GM12878 (cell line): ENCODE results near the gene SLC4A2. TPM values are rescaled to one million over a fixed set of nuclear protein-coding genes. Genes with fewer than 3 reads are reported as not detected.
A peak's percentile ranks its signal among the peaks of the same experiment; 100 is the strongest.

Experiments
- ATF7 ChIP-seq: fragments of 450-650 bp; IDR thresholded peaks from 2 replicates; pipeline ENCODE4 v1.6.1; 2016; ENCODE audit warnings: low read depth, mild to moderate bottlenecking
- BHLHE40 ChIP-seq, 2 experiments: fragments of 450-650 bp in 1 of 2; IDR thresholded peaks; 2 replicates each; pipeline ENCODE4 v1.6.1; 2011 to 2017; ENCODE audit warnings: low read depth in 2 of 2, borderline replicate concordance in 1 of 2, improper control_type of control experiment in 1 of 2, low read length in 1 of 2, mild to moderate bottlenecking in 1 of 2
- CBFB ChIP-seq: IDR thresholded peaks from 2 replicates; pipeline ENCODE4 v1.6.1; 2016; ENCODE audit warnings: antibody characterized with exemption, low read depth
- CBX5 ChIP-seq: sonication (generic); IDR thresholded peaks from 2 replicates; pipeline ENCODE4 v1.6.1; 2016; ENCODE audit warnings: low read depth, moderate library complexity, mild to moderate bottlenecking, inconsistent platforms
- EGR1 ChIP-seq, 2 experiments: IDR thresholded peaks; 1 replicate in 1 of 2; 2 replicates in 1 of 2; pipeline ENCODE4 v1.6.1; 2011 to 2012; ENCODE audit warnings: low read depth in 2 of 2, low read length in 2 of 2, borderline replicate concordance in 1 of 2, mild to moderate bottlenecking in 1 of 2, moderate library complexity in 1 of 2
- EP300 ChIP-seq, 2 experiments: fragments of 150-350 bp in 1 of 2; IDR thresholded peaks; 2 replicates each; pipeline ENCODE4 v1.6.1; 2011 to 2012; ENCODE audit warnings: low read depth in 2 of 2, low read length in 2 of 2, borderline replicate concordance in 1 of 2, improper control_type of control experiment in 1 of 2, inconsistent platforms in 1 of 2; ENCODE audit not compliant: control insufficient read depth in 1 of 2
- JUND ChIP-seq: IDR thresholded peaks from 2 replicates; pipeline ENCODE4 v1.6.1; 2012; ENCODE audit warnings: low read depth, mild to moderate bottlenecking, low read length, improper control_type of control experiment, moderate library complexity
- MEF2A ChIP-seq: IDR thresholded peaks from 2 replicates; pipeline ENCODE4 v1.6.1; 2011; ENCODE audit warnings: low read depth, mild to moderate bottlenecking, low read length, moderate library complexity; ENCODE audit not compliant: insufficient read depth
- MTA2 ChIP-seq: fragments of 450-650 bp; IDR thresholded peaks from 2 replicates; pipeline ENCODE4 v1.6.1; 2016; ENCODE audit warnings: low read depth, mild to moderate bottlenecking, moderate library complexity
- MXI1 ChIP-seq: fragments of 150-350 bp; IDR thresholded peaks from 2 replicates; pipeline ENCODE4 v1.6.1; 2011; ENCODE audit warnings: low read depth, mild to moderate bottlenecking, inconsistent platforms, low read length, improper control_type of control experiment
- POLR2AphosphoS5 ChIP-seq: IDR thresholded peaks from 2 replicates; pipeline ENCODE4 v1.6.1; 2011; ENCODE audit warnings: mild to moderate bottlenecking, low read length, inconsistent platforms
- RCOR1 ChIP-seq: conservative IDR thresholded peaks from 2 replicates; pipeline ENCODE4 v1.6.1; 2012; ENCODE audit warnings: low read depth, low read length, improper control_type of control experiment
- SIN3A ChIP-seq: IDR thresholded peaks from 2 replicates; pipeline ENCODE4 v1.6.1; 2012; ENCODE audit warnings: low read depth, low read length, improper control_type of control experiment
- STAT3 ChIP-seq: IDR thresholded peaks from 2 replicates; pipeline ENCODE4 v1.6.1; 2011; ENCODE audit warnings: low read depth, low read length, improper control_type of control experiment
- TAF1 ChIP-seq: IDR thresholded peaks from 2 replicates; pipeline ENCODE4 v1.6.1; 2011; ENCODE audit warnings: mild to moderate bottlenecking, low read depth, low read length, borderline replicate concordance
- TARDBP ChIP-seq: IDR thresholded peaks from 2 replicates; pipeline ENCODE4 v1.6.1; 2016; ENCODE audit warnings: borderline replicate concordance
- TCF7 ChIP-seq: IDR thresholded peaks from 2 replicates; pipeline ENCODE4 v1.6.1; 2014; ENCODE audit warnings: antibody characterized with exemption, borderline replicate concordance
- USF1 ChIP-seq: IDR thresholded peaks from 2 replicates; pipeline ENCODE4 v1.6.1; 2011; ENCODE audit warnings: borderline replicate concordance, low read depth, mild to moderate bottlenecking, moderate library complexity, mixed read lengths, low read length; ENCODE audit not compliant: insufficient read depth; ENCODE audit errors: extremely low read length
- ZNF24 ChIP-seq: fragments of 450-650 bp; IDR thresholded peaks from 2 replicates; pipeline ENCODE4 v1.6.1; 2017; ENCODE audit warnings: antibody characterized with exemption, mild to moderate bottlenecking
- polyA plus RNA-seq, 11 experiments: library from polyadenylated mRNA; depleted of rRNA in 4 of 11; unstranded in 6 of 11; stranded (reverse) in 5 of 11; fragments of >200 nt; fragmentation: Nextera tagmentation in 4 of 11; fragmentation: Illumina TruSeq in 1 of 11; extraction: Ambion mirVana in 4 of 11; extraction: Trizol in 1 of 11; gene quantifications; 1 replicate in 1 of 11; 2 replicates in 10 of 11; pipeline versions ENCODE4 v1.2.1 to v1.2.3, GENCODE V29; 2011 to 2016; ENCODE audit warnings: inconsistent platforms in 2 of 11, missing spikeins in 2 of 11, low read depth in 1 of 11
- total RNA-seq, 4 experiments: library from RNA; depleted of rRNA in 3 of 4; stranded (reverse); fragments of >200 nt in 3 of 4; fragmentation: Illumina TruSeq in 1 of 4; extraction: Trizol in 1 of 4; gene quantifications; 2 replicates each; pipeline versions ENCODE4 v1.2.1 to v1.2.3, GENCODE V29; 2013 to 2021
- TF ChIP-seq, protein P1 (sequence below): fragments of 450-650 bp; IDR thresholded peaks from 2 replicates; pipeline ENCODE4 v1.6.1; 2014; ENCODE audit warnings: mild to moderate bottlenecking
- TF ChIP-seq, protein P2 (sequence below): fragments of 450-650 bp; IDR thresholded peaks from 2 replicates; pipeline ENCODE4 v1.6.1; 2016; ENCODE audit warnings: mild to moderate bottlenecking

SLC4A2 gene
- total and polyA plus RNA-seq, 10 of the 15 experiments (the other 5 are each of a cell fraction or from before 2014, with no cell fraction given): 2.7 to 78.6 (median 30.1) TPM

- TF ChIP-seq MEF2A: no peak
- TF ChIP-seq JUND: no peak
- TF ChIP-seq SIN3A: no peak; the same call in 1 of the 2 replicates
- peak; percentile 63; the same call in 1 of the 2 replicates for TF ChIP-seq TARDBP
- TF ChIP-seq, protein P1, sequence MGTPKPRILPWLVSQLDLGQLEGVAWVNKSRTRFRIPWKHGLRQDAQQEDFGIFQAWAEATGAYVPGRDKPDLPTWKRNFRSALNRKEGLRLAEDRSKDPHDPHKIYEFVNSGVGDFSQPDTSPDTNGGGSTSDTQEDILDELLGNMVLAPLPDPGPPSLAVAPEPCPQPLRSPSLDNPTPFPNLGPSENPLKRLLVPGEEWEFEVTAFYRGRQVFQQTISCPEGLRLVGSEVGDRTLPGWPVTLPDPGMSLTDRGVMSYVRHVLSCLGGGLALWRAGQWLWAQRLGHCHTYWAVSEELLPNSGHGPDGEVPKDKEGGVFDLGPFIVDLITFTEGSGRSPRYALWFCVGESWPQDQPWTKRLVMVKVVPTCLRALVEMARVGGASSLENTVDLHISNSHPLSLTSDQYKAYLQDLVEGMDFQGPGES: no peak
- peak; percentile 67; the same call in 1 of the 2 replicates for TF ChIP-seq ATF7
- TF ChIP-seq MXI1: peak; percentile 69
- no peak; the same call in 1 of the 2 replicates for TF ChIP-seq TCF7
- TF ChIP-seq MTA2: 0 out of 2 replicates have a peak, but pooled peaks have one; percentile 39
- TF ChIP-seq CBX5: no peak; the same call in 1 of the 2 replicates
- TF ChIP-seq EP300 (IDR thresholded peaks at IDR 0.05; ENCODE audit: borderline replicate concordance in 1 of 2, control insufficient read depth in 1 of 2, low read depth in 2 of 2, low read length in 2 of 2): peak in 1 of 2 experiments; percentile 8; a peak in 1 of 4 replicates
- TF ChIP-seq USF1: no peak
- TF ChIP-seq RCOR1: no peak
- no peak for TF ChIP-seq STAT3
- TF ChIP-seq TAF1: no peak
- TF ChIP-seq ZNF24: no peak
- TF ChIP-seq, protein P2, sequence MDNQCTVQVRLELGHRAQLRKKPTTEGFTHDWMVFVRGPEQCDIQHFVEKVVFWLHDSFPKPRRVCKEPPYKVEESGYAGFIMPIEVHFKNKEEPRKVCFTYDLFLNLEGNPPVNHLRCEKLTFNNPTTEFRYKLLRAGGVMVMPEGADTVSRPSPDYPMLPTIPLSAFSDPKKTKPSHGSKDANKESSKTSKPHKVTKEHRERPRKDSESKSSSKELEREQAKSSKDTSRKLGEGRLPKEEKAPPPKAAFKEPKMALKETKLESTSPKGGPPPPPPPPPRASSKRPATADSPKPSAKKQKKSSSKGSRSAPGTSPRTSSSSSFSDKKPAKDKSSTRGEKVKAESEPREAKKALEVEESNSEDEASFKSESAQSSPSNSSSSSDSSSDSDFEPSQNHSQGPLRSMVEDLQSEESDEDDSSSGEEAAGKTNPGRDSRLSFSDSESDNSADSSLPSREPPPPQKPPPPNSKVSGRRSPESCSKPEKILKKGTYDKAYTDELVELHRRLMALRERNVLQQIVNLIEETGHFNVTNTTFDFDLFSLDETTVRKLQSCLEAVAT: peak; percentile 66; the same call in 1 of the 2 replicates
- no peak for TF ChIP-seq POLR2AphosphoS5
- TF ChIP-seq CBFB: peak; percentile 40; the same call in 1 of the 2 replicates
- TF ChIP-seq EGR1 (IDR thresholded peaks at IDR 0.05; ENCODE audit: borderline replicate concordance in 1 of 2, low read depth in 2 of 2, low read length in 2 of 2): no peak
- peak; percentile 8 to 68; a peak in 1 of 4 replicates for TF ChIP-seq BHLHE40 (IDR thresholded peaks at IDR 0.05; ENCODE audit: borderline replicate concordance in 1 of 2, low read depth in 2 of 2, low read length in 1 of 2)
Measured at GRCh38 chr7:151057989-151058780, 1.2 kb upstream of the SLC4A2 start (continued).
